HG02852 (cell line): Measurements from ENCODE around the gene AFG3L2.
"Not testable (repeated sequence)": the region's sequence is repeated elsewhere in the genome, so short reads cannot be mapped to it uniquely, and the experiment has no call there.

Source experiments
- ATAC-seq: cut with Tn5 transposase; IDR thresholded peaks from one replicate; pipeline ENCODE4 v1.9.1; 2021; ENCODE audit warnings: mild to moderate bottlenecking, moderate library complexity; ENCODE audit not compliant: unreplicated experiment

Gene AFG3L2

DNA sequence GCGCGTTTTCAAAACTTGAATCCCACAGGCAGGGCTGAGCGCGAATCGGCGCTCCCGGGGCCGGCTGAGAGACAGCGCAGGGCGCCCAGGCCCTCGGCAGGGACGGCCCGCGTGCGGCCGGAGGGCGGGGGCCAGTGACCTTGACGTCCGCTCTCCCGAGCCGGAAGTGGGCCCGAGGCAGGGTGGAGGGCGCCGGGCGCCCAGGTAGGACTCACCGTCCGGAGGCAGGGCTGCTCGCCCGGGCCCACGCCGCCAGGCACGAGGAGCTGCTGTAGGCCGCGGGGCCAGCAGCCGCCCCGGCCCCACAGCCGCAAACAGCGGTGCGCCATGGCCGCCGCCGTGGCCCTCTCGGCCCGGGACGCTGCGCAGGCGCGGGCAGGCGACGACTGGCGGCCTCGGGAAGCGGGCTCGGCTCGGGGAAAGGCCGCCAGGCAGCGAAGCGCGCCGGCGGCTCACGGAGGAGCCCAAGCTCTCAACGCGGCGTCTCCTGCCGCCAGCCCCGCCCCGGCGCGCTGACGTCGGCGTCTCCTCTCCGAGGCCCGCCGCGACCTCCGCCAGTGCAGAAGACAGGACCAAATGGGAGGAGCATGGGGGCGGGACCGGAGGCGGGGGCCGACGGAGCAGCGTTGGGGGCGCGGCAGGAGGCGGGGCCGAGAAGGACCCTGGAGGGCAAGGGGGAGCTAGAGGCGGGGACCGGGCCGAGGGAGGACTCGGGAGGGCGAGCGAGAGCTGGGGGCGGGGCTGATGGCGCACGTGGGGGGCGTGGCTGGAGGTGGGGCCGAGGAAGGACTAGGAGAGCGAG, at the start of gene AFG3L2:
Gene AFG3L2, minus strand, starts transcription at position 474 of the 802 bp plus-strand sequence. Its CDS starts 145 bp downstream, at position 329.
- peak; percentile 86 for ATAC-seq

DNA sequence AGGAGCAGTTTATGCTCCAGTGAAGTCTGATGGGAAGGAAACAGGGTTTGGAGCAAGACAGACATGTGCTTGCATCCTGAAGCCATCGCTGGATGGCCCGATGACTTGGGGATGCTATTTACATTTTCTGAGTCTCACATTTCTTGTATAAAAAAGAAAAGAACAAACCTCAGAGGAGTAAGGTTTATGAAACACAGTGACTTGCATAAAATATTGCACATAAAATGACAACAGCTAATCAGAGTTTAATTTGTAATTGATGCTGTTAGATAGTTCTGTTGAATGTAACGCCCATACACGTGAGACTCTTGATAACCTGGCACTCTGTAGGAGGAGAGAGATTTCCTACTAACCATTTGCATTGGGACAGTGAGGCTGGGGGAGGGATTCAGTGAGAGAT, 47.2 kb upstream of the AFG3L2 start:
- no peak for ATAC-seq

DNA sequence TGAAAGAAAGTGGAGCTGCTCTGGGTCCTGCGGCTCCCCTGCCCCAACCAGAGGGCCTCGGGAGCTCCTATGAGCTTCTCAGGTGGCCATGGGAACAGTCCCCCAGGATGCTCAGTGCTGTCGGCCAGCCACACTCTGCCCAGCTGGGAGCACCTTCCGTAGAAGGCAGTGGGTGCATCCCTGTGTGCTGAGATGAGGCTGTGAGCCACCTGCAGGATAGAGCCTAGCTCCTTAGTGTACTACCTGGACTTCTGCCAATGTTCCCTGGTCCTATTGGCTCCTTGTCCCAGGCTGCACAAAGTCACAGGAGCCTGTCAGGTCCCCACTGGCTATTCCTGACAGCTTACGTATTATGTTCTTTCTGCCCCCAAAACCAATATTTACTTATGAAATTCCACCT, 46.8 kb upstream of the AFG3L2 start:
- no peak for ATAC-seq

DNA sequence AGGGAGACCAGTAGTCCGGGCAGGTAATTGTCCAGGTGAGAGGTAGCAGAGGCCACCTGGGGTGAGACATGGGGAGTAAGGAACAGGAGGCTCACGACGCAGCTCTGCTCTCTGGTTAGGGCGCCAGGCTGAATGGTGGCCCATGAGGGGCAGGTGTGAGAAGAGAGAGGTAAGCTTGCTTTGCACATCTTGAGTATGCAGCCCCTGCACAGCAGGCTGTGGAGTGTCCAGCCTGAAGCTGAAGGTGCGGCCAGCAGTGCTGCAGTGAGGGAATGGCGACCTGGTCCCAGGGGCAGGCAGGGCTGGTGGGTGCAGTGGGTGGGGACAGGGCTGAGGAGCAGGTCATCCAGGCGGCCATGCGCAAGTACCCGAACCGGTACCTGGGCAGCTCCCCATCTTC, 46.4 kb upstream of the AFG3L2 start:
- no peak for ATAC-seq

DNA sequence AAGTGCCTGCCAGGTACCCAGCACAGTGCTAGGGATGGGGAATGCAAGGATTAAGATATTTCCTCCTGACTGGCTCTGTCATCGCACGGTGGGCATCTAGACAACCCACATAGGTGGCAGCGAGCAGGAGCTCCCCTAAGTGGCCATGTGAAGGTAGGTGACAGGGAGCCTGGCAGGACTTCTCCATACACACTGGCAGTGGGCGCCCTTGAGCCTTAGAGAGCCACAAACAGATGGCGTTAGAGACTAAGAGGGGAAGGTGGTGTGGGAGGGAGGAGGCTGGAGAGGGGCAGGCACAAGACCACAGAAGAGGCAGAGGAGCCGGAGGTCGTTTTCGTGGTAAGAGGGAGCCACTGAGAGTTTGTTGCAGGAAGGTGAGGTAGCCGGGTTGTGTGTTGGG, 45.9 kb upstream of the AFG3L2 start:
- ATAC-seq, result no peak

DNA sequence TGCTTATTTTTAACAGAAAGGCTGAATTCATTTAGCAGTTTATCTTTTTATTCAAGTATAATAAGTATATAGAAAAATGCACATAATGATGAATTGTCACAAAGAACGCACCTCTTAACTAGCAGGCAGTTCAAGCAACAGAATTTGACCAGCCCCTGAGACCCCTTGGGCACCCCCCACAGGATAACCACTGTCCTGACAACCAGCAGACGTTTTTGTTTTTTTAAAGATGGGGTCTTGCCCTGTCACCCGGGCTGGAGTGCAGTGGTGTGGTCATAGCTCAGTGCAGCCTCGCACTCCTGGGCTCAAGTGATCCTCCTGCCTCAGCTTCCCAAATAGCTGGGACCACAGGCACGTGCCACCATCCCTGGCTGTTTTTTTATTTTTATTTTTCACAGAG, 44.7 kb upstream of the AFG3L2 start:
- ATAC-seq, result no peak

DNA sequence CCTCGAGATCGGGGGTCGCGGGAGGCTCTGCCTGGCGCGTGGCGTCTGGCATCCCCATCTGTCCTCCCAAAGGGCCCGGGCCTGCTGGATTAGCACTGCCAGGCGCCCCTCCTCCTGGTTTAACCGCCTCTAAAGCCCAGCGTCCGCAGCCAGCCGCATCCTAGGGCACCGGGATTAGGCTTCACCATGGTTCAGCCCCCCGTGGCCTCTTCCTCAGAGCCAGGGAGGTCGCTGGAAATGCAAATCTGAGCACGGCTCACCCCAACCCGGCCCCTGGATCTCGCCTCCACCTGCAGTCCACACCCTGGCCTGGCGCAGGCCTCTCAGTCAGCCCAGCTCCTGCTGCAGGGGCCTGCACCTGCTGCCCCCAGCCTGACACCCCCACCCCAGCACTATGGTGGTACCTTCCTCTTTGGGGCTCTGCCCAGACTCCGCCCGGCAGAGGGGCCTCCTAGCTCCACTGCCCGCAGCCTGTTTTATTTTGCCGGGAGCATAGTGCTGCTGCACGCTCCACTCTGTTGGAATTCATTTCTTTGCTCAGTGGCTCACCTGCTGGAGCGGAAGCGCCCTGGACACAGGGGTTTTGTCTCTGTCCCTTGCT, 43.9 kb upstream of the AFG3L2 start:
- ATAC-seq, result no peak

DNA sequence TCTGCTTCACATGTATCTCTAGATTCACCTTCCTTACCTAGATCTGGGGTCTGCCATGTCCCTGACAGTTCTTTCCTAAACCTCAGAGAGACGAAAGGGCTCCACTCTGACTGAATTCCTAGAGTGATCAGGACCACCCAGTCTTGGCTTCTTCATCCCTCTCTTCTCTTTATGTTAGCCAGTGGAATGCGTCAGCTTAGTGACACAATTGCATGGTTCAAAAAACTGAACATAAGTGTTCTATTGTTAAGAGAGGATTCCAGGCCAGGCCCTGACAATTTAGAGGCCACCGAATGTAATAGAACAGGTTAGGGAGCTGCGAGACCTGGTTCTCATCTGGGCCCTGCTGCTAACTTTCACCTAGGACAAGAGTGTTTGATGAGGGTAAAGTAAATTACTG, 40.7 kb upstream of the AFG3L2 start:
- ATAC-seq, result no peak

DNA sequence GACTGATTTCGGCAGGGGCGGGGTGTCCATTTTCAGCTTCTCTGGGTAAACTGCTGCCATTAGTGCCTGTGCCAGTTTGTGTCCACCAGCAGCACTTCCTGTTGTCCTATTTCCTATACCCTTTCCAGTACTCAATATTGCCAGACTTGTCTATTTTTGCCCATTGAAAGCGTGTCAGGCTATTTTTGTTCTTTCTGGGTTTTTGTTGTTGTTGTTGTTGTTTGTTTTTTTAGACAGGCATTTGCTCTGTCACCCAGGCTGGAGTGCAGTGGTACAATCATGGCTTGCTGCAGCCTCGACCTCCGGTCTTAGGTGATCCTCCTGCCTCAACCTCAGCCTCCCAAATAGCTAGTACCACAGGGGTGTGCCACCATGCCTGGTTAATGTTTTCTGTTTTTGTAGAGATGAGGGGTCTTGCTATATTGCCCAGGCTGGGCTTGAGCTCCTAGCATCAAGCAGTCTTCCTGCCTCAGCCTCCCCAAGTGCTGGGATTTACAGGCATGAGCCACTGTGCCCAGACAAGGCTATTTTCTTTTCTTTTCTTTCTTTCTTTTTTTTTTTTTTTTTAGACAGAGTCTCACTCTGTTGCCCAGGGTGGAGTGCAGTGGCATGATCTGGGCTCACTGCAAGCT, 39.2 kb upstream of the AFG3L2 start:
- no peak for ATAC-seq

DNA sequence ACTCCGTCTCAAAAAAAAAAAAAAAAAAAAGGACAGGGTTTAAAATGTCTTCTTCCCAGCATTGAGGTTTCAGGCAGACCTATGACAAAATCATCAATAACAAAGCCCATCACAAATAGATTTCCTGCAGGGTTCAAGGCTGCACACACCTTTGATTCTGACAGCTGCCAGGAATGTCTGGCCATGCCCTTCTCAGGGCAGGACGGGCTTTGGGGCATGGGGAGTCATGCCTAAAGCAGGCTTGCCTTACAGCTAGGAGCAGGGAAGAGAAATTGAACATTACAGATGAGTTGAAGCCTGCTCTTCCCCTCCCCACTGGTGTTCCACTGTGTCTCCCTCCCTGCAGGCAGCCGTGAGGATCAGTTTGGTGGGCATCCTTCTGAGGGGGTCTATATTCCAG, 34.4 kb upstream of the AFG3L2 start:
- ATAC-seq, result no peak

DNA sequence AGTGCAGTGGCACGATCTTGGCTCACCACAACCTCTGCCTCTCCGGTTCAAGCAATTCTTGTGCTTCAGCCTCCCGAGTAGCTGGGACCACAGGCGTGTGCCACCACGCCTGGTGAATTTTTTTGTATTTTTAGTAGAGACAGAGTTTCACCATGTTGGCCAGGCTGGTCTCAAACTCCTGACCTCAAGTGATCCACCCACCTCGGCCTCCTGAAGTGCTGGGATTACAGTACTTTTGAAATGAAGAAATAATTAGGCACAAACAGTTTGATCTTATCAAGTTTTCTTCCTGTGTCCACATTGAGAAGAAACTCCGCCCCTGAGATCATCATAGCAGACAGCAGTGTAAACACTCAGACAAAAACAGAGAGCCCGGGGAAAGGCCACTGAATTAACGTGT, 33.7 kb upstream of the AFG3L2 start:
- ATAC-seq, result not testable (repeated sequence)

DNA sequence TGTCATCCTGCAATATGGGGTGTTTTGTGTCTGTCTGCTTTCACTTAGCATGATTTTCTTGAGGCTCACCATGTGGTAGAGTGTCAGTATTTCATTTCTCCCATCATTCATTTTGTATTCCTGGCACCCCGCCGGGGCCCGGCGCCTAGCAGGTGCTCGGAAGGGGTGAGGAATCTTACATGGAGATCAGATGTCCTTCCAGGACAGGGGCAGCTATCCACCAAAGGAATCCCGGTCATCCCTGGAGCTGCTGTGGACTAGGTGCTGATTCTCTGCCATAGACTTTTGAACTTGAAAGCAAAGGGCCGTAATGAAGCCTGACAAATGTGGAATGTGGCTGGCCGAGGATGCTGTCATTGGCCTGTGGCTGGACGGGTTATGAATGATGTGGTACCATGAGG, 33.1 kb upstream of the AFG3L2 start:
- no peak for ATAC-seq

DNA sequence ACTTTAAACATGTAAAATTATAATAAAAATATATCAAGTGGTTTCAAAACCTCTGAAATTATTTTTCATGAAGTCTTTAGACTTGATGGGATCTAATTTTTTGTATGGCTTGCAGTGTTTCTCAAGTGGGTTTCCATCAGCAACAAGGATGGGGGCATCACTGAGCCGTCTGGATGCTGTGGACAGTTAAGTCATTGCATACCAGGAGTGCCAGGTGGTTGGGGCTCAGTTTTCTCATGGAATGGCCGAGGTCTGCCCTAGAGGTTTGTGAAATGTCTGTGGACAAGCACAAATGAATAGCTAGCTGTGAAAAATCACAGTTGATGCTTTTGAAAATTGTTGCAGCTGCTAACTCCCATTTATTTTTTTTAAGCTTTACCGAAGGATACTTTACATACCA, 32.4 kb upstream of the AFG3L2 start:
- no peak for ATAC-seq

DNA sequence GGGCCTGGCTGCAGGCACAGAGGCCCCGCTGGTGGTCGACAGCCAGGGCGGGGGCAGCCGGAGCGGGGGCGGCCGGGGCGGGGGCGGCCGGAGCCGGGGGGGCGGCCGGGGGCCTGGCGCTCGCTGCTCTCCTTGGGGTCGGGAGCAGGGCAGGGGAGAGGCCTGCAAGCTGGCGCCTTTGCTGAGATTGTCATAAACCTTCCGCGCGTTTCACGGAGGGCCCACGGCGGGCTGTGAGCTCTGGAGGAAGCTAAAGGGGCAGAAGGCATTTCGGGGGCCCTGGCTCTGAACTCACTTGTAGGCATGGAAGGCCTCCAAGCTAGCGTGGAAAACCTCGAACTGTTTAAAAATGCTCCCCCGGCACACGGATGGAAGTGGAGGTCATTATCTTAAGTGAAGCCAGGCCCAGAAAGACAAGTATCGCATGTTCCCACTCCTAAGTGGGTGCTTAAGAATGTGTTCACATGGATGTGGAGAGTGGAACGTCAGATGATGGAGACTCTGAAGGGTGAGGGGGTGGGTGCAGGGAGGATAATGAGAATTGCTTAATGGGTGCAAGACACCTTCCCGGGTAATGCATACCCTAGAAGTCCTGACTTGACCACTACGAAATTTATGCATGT, 31.3 kb upstream of the AFG3L2 start:
- peak; percentile 21 for ATAC-seq

DNA sequence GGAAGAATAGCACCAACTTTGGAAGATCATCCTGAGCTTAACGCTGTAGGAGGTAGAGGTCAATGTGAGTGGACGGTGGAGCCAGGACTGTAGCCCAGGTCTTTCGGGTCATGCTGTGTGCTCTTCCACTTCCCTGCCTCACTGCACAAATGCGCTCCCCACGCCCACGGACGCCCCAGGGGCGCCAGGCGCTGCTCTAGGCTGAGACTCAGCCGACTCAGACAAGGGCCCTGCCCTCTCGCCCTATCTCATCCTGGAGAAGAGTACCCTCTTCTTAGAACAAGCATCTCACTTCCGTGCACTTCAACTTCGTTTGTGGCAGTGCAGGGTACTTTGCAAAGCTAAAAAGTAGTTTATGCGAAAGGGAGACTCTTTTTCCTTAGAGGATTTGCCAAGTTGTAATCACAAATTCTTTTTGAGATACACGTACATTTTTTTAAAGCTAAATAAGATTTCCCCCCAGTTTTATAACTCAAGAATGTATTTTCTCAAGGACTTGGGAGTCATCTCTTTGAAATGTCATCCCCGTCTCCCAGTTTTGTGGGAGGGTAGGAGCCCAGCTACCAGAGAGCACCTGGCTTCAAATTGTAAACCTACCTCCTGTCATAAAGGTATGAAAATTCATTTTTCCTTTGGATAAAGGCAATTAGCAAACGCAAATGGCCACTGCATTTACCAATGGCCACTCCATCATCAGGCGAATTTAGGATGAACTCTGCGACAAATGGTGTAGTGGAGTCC, 29.5 kb upstream of the AFG3L2 start:
- no peak for ATAC-seq

DNA sequence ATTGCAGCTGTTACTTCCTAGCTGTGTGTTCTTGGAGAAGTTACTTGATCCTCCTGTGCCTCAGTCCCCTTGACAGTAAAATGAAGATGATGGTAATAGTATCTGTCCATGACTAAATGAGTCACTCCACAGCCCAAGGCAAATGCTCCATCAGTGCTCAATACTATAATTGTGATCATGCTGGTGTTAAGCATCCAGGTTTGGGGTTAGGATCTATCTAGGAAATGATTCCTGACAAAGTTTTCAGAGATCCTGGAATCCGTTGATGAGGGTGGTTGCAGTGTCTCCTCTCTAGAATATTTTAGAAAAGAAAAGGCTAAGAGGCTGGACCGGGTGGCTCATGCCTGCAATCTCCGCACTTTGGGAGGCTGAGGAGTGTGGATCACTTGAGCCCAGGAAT, 28.0 kb upstream of the AFG3L2 start:
- no peak for ATAC-seq

DNA sequence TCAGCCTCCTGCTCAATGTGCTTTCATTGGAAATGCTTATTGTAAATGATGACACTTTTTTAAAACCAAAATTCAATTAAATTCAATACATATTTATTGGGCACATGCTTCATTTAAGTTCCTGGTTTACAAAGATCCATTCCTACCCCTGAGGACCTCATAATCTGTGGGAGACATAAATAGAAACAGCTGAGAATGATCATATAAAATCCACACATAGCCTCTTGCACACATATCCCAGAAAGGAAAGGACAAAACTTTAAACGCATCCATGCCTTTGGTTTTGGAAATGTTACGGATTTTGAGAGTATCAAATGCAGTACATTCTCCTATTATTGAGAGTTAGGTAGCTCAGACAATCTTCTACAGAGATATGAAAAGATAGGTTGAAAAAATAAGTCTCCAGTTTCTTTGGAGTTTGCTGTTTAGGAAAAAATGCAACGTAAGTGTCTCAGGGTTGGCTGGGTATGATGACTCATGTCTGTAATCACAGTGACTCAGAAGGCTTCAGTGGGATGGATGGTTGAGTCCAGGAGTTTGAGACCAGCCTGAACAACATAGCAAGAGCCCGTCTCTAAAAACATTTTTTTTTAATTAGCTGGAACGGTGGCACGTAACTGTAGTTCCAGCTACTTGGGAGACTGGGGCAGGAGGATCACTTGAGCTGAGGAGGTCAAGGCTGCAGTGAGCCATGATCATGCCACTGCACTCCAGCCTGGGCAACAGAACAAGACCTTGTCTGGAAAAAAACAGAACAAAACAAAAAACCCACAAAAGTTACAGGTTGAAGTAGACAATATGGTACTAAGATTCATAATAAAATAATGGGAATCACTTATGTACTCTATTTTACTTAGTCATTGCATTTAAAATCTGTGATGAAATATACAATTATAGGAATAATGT, 26.8 kb upstream of the AFG3L2 start:
- no peak for ATAC-seq

DNA sequence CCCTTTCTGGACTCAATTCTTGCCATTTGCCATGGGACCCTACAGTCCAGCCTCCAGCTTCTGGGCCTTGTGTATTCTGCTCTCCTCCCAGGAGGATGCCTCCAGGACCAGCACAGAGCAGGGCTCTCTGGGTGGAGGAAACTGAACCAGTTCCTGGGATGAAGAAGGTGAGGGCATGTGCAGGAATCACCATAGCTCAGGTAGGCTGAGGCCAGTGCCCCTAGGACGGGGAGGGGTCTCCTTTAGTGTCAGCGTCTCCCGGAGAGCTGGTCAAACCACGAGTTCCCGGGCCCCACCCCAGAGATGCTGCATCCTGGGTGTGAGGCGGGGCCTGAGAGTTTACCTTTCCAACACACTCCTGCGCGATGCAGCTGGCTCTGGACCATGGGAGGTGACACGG, 24.9 kb upstream of the AFG3L2 start:
- ATAC-seq, result no peak

DNA sequence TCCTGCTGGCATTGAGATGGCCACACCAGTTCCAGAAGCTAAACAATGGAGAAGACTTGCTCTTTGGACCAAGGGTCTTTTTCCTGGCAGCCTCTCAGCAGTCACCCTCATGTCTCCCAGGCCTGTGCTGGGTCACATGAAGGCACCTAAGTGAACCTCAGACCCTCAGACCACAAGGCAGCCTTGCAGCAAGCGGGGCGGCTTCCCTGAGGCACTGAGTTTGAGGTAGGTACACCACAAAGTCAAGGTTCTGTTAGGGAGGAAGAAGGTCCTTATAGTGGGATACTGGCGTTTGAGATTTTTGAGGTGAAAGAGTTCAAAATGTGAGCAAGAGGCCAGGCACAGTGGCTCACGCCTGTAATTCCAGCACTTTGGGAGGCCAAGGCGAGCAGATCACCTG, 22.2 kb upstream of the AFG3L2 start:
- ATAC-seq, result no peak

DNA sequence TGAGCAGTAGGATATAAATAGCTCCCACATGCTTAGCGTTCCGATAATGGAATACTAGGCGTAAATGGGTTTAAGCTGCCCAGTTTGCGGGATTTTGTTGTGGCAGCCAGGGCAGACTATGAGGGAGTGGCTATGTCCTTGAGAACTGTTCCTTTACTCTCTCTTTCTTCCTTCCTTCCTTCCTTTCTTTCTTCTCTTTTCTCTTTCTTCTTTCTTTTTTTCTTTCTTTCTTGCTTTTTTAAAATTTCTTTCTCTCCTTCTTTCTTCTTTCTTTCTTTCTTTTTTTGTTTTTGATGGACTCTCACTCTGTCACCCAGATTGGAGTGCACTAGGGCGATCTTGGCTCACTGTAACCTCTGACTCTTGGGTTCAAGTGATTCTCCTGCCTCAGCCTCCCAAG, 21.6 kb upstream of the AFG3L2 start:
- no peak for ATAC-seq
